NCI-H2171 (cell line): ENCODE measurements around the gene DMXL1.
"Not testable (repeated sequence)": the region's sequence is repeated elsewhere in the genome, so short reads cannot be mapped to it uniquely, and the experiment has no call there.

Source experiments
- DNase-seq: peaks from one replicate; lab custom pipeline; 2025; lab: John Stamatoyannopoulos, UW

DMXL1 gene

DNA sequence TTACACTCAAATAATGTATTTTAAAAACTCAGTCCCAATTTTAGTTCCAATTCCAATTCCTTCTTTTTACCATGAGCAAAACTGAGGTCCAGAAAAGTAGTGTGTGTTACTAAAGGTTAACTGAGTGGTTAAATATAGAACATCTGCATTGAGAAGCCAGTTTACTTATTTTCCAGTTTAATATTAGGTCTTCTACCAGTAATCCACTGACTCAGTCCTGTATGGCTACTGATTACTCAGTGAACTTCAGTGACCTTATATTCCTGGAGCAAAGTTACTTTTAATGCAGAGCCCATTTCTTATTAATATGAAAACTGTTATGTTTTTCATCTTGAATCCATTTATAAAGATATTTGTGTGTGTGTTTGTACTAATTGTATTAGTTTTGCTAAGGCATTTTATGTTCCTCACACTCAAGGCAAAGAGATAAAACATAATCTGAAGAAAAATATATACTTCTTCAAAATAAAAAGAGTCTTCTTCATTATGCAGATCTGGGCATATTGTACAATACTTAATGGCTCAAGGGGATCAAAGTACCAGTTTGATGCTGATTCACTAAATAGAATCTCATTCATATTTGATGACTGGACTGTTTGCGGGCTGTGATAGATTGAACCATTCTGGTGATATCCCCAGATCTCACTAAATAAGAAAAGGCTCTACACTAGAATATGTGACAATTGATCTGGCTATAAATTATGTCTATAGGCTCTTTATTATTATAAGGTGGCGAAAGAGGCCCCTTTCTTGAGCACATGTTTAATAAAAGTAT, 60.8 kb downstream of the DMXL1 start:
- no peak for DNase-seq

DNA sequence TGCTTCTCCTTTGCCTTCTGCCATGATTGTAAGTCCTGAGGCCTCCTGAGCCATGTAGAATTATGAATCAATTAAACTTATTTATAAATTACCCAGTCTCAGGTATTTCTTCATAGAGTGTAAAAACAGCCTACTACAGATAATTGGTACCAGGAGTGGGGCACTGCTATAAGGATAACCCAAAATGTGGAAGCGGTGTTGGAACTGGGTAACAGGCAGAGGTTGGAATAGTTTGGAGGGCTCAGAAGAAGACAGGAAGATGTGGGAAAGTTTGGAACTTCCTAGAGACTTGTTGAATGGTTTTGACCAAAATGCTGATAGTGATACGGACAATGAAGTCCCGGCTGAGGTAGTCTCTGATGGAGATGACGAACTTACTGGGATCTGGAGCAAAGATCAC, 64.9 kb downstream of the DMXL1 start:
- not testable (repeated sequence) for DNase-seq

DNA sequence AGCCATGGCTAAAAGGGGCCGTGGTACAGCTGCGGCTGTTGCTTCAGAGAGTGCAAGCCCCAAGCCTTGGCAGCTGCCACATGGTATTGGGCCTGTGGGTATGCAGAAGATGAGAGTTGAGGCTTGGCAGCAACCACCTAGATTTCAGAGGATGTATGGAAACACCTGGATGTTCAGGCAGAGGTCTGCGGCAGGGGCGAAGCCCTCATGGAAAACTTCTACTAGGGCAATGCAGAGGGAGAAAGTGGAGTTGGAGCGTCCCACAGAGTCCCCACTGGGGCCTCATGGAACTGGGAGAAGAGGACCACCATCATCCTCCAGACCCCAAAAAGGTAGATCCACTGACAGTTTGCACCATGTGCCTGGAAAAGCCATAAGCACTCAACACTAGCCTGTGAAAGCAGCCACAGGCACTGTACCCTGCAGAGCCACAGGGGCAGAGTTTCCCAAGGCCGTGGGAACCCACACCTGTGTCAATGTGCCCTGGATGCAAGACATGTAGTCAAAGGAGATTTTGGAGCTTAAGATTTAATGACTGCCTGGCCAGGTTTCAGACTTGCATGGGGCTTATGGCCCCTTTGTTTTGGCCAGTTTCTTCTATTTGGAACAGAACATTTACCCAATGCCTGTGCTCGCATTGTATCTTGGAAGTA, 65.9 kb downstream of the DMXL1 start:
- DNase-seq, result no peak

DNA sequence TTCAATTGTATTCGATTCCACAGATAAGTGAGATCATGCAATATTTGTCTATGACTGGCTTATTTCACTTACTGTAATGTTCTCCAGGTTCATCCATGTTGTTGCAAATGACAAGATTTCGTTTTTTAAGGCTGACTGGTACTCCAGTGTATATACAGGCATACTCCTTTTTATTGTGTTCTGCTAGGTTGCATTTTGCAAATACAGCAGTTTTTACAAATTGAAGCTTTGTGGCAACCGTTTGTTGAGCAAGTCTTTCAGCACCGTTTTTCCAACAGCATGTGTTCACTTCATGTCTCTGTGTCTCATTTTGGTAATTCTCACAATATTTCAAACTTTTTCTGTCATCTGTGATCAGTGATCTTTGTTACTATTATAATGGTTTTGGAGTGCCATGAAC, 82.7 kb downstream of the DMXL1 start:
- no peak for DNase-seq

DNA sequence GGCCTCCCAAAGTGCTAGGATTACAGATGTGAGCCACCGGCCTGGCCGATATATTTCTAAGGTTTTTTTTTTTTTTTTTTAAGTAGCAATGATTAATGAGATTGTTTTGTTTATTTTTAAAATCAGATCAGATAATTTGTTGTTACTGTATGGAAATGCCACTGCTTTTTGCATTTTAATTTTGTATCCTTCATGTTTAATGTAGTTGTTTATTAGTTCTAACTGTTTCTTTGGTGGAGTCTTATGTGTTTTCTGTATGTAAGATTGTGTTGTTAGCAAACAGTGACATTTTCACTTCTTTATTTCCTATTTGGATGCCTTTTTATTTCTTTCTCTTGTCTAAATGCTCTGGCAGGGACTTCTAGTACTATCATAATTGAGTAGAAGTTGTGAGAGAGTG, 87.3 kb downstream of the DMXL1 start:
- DNase-seq, result no peak

DNA sequence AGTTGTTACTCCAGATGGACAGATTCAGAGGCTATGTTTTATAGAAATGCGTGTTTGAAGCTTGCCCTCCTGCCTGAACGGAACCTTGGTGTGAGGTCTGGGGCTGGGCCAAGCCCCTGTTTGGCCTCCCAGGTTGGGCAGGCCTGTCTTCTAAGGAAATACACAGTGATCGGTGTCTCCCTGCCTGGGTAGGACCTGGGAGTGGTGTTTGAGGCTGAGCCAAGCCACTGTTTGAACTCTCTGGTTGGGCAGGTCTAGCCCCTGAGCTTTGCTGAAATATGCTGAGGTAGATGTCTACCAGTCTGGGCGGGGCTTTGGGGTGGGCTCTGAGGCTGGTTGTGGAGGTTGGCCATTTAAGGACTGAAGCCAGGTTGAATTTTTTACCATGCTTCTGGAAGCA, 90.5 kb downstream of the DMXL1 start:
- DNase-seq, result no peak

DNA sequence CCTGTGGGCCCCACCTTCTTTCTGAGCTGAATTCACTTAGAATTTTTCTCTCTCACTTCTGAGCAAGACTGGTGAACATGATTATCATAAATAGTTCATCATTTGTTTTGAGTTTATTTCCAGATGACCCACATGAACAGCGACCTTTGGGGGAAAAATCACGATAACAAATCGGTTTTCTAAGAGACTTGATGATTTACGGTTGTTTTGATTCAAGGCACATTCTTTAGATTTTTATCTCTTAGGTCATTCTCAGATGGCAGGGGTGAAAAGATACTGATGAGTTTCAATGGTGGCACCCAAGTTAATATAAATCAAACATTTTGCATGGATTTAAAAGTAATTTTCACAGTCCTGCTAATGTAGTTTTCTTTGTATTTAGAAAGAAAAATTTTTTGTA, 95.1 kb downstream of the DMXL1 start:
- no peak for DNase-seq

DNA sequence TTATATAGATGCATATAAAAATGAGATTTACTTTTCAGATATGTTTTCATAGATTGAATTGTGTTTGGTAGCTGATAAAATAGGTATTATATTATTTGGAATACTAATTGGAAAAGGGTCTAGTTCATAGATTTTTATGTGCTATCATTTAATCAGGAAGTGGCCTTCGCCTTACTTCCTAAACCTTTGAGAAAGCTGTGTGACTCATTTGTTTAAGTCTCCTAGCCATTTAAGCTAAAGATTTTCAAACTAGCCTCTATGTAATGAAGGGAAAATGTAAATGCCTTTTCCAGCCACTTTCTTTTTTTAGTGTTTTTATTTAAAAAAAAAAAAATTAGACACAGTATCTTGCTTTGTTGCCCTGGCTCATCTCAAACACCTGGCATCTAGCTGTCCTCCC, 97.5 kb downstream of the DMXL1 start:
- no peak for DNase-seq

DNA sequence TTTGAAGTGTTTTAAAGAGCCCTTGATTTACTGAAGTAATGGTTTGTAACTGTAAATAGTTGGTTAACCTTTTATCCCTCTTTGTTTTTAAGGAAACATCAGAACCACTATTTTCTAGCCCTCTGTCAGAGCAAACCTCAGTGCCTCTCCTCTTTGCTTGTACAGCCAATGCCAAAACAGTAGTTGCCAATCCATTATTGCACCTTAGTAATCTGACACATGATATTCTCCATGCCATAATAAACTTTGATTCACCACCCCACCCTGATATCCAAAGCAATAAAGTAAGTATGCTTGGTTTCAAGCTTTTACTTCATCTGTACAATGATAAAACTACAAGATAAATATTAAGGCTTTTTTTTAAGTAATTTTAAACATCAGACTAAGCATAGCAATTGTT, 100.8 kb downstream of the DMXL1 start:
- DNase-seq, result no peak

DNA sequence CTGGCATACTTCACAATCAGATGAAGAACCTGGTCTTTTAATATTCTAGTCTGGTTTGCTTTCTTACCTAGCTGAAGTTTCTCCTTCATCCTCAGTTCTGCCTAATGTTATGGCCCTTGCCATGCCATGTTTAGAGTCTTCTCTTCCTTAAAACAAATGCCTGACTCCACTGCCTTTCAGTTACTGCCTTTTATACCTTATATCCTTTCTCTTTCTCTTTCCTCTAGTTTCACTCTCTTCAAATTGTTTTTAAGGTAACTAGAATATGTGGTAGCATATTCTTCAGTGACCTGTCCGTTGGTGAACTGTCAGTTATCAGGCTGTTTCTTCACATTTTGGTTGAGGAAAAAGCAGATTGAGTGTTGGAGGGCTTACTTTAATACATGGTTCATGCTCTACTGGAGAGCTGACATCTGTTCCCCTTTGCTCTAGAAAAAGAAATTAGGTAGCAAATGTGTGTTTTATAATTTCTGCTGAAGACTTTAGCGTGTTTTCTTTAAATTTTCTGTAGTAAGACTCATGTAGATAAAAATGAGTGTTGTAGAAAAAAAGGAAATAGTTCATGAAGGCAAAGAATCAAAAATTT, 103.8 kb downstream of the DMXL1 start:
- DNase-seq, result no peak

DNA sequence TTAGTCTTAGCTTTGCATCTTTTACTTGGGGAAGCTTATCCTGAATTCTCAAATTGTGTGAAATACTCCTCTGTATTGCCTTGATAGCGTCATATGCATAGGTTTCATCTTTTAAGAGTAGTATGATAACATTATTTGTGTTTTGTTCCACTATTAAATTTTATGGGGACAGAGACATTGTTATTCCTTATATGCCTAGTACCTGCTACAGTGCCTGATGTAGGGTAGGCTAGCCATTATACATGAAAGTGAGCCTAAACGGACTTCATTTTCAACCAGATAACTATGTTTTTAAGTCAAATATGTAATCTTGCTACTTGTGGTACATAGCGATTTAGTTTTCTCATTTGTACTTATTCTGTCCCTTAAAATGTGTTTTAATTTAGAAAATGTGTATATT, 105.9 kb downstream of the DMXL1 start:
- DNase-seq, result no peak

DNA sequence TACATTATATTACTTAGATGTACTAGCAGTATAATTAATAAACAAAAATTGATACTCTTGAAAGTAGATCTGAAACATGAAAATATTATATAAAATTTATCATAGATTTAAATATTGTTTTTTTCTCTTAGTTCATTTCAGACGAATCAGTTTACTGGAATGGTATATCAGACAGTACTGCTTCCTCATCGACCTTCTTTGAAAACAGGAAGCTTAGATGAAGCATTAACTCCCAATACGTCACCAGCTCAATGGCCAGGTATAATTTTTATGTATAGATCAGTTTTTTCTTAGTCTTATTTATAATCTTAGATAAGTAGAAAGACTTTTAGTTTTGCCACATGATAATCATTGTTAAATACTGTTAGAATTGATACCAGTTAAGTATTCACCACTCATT, 106.3 kb downstream of the DMXL1 start:
- no peak for DNase-seq

DNA sequence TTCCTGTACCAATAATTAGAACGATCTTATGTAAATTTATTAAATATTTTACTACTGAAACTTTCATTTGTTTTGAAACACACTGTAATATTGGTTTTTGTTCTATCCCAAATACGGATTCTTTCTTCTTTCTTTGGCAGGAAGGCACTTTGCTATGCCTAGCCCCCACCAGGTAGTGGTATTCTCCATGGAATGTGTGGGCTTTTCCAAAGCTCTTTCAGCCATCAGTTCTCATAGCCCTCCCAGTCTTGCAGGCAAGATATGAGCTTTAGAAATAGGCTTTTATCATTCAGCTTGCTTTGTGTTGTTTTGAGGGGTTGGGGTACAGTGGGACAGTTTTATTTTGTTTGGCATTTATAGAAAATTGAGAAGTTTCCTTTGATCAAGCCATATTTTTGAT, 107.5 kb downstream of the DMXL1 start:
- DNase-seq, result no peak

DNA sequence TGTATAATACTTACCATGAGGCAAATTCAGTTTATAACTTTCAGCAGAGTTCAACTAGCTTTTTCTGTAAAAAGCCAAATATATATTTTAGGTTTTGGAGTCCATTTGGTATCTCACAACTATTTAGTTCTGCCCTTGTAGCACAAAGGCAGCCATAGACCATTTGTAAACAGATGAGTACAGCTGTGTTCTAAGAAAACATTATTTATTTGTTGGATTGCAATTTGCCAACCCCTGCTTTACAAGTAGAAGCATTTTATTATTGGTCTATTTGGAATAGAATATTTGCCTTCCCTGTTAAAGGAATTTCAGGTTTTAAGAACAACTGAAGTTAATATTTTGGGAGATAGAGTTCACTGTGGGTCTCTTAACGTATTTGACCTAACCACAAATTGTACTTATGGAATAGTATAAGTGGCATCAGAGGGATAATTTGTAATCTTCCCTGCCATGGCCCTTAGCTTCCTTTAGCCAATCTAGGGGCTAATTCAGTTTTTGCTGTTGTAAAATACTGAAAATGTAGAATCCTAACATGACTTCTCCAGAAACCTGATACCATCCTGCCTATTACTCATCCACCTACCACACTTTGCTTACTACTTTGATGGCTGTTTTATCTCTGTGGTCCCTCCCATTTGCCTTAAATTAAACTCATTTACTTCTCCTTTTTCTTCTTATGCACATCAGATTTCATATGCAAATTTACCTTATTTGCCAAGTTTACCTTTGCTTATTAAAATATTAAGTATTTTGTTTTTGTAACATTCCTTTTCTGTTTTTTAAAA, 109.2 kb downstream of the DMXL1 start:
- no peak for DNase-seq

DNA sequence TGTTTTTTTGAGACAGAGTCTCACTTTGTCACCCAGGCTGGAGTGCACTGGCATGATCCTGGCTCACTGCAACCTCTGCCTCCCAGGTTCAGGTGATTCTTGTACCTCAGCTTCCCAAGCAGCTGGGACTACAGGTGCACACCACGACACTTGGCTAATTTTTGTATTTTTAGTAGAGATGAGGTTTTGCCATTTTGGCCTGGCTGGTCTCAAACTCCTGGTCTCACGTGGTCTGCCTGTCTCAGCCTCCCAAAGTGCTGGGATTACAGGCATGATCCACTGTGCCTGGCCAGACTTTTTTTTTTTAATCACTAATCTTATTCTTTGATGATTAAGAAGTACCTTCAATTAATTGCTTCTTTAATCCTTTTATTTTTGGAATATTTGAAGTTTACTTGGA, 114.6 kb downstream of the DMXL1 start:
- DNase-seq, result not testable (repeated sequence)

DNA sequence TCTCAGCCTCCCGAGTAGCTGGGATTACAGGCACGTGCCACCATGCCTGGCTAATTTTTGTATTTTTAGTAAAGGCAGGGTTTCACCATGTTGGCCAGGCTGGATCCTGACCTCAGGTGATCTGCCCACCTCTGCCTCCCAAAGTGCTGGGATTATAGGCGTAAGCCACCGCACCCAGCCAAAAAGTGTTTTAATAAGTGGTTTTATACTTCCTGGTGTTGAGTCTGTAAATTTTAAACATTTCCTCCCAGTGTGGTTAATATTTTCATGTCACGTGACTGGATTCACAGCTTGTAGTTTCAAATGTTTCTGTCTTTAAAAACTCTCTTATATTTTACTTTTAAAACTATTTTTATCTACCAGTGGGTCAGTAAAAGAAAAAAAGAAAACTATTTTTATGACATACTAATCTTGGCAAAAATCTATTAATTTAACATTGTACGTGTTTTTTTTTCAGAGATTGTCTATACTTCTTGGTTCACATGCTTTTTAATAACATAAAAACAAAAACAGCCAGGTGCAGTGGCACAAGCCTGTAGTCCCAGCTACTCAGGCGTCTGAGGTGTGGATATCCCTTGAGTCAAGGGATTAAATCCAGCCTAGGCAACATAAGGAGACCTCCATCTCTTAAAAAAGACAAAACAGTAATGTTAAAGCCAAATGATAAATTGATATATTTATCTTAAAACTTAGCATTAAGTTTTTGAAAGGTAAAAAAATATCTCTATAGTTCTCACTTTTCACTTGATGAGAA, 117.1 kb downstream of the DMXL1 start:
- no peak for DNase-seq

DNA sequence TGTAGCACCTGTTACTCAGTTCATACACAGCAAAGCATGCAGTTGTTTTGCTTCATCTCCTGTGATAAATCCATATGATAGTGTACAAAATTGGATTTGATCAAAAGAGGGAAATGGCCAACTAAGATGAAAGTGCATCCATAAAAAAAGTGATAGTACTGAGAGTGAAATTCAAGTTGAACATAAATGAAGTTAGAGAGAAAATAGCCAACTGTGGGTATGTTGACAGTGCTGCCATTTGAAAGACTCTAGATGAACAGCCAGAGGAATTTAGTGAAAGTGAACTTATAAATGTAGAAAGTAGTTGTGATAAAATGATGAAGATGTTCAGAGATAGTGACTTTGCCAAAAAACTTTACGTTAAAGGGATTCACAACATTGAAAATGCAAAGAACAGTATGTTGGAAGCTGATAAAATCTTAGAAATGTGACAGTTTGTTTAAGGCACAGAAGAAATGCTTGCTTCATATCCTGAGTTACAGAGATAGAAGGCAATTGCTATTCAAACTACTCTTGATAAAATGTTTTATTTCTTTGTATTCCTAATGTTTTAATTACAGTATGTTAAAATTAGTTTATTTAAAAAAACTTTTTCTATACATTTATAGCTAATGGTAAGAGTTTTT, 119.7 kb downstream of the DMXL1 start:
- no peak for DNase-seq

DNA sequence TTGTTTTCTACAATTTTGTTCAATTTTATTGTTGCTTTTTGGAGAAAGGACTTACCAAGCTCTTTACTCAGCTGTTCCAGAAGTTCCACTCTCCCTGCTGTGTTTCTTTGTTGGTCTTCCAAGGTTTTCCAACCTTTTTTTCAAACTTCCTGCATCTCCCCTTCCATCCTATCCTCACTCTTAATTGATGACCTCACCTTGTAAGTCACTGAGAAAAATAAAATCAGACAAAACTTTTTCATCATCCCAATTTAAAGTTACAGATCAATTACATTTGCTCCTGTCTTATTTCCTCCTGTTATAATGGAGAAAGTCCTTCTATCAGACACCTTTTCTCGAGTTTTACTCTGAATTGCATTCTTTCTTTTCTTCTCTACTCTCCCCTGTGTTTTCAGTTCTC, 121.1 kb downstream of the DMXL1 start:
- DNase-seq, result no peak

DNA sequence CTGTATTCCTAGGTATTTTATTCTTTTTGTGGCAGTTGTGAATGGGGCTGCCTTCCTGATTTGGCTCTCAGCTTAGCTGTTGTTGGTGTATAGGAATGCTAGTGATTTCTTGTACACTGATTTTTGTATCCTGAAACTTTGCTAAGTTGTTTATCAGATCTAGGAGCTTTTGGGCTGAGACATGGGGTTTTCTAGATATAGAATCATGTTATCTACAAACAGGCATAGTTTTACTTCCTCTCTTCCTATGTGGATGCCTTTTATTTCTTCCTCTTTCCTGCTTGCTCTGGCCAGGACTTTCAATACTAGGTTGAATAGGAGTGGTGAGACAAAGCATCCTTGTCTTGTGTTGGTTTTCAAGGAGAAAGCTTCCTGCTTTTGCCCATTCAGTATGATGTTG, 129.9 kb downstream of the DMXL1 start:
- no peak for DNase-seq

DNA sequence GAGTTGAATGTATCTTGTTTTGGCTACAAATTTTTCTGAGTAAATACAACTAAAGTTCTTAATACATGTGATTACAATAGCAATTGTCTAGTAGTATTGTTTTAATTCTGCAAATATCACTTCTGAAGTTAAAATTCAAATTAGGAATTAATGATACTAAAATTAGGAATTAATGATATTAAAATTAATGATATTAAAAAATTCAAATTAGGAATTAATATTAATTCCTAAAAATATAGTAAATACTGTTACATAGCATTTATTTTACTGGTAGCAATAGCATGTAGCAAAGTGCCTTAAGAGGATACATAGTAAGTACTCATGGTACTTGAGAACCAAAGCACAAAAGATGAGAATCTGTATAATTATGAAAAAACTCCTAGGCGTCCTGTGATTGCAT, 136.2 kb downstream of the DMXL1 start:
- no peak for DNase-seq

DNA sequence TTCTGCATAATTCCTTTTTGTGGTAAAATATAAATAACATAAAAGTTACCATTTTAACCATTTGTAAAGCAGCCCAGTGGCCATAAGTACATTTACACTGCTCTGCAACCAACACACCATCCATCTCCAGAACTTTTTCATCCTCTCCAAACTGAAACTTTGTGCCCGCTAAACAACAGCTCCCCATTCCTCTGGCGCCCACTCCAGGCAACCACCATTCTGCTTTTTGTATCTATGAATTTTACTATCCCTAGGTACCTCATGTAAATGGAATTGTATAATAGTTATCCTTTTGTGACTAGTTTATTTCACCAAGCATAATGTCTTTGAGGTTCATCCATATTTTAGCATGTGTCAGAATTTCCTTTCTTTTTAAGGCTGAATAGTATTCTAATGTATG, 141.1 kb downstream of the DMXL1 start:
- no peak for DNase-seq

DNA sequence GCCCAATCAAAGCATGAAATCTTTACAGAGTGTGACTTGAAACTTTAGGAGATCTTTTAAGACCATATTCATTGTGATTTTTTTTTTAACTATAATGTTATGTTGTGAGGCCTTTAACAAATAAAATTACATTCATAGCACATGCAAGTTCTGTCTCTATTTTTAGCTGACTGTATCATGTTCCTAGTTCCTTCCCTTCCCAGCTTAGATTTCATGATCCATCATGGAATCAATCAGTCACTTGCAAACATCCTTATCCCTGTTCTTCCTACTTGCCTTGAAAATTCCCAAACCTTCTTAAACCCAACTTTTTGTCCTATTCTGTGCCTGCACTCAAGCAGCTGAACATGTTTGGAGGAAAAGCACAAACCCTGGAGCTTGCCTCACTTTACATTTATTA, 141.8 kb downstream of the DMXL1 start:
- DNase-seq, result no peak
